VCaP (cell line): Measurements from ENCODE around the gene LGALSL.

Experiments used
- H3K27ac ChIP-seq: fragments of 450-650 bp; 2 replicates; pipeline ENCODE4 v1.5.1; 2017
- TF ChIP-seq, protein P1 (sequence below): fragments of 450-650 bp; conservative IDR thresholded peaks from 2 replicates; pipeline ENCODE4 v1.5.1; 2017; ENCODE audit warnings: mild to moderate bottlenecking, moderate library complexity

Gene LGALSL

DNA sequence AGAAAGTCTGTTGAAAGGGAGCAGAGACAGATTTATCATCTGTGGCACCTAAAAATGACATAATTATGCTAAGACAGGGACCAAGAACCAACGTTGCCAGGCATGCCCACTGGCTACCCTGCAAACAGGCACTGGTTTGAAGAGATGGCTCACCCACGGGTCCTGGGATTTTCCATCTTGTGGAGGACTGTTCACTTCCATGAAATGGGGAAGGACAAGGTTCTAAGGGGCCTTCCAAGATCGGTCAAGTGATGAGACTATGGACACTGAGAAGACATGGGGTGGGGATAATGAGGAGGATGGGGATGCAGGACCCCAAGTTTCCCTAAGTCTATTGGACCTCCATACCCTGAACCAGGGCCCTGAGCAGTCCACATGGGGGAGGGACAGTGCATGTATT lies 18.9 kb downstream of the LGALSL start:
- TF ChIP-seq, protein P1, sequence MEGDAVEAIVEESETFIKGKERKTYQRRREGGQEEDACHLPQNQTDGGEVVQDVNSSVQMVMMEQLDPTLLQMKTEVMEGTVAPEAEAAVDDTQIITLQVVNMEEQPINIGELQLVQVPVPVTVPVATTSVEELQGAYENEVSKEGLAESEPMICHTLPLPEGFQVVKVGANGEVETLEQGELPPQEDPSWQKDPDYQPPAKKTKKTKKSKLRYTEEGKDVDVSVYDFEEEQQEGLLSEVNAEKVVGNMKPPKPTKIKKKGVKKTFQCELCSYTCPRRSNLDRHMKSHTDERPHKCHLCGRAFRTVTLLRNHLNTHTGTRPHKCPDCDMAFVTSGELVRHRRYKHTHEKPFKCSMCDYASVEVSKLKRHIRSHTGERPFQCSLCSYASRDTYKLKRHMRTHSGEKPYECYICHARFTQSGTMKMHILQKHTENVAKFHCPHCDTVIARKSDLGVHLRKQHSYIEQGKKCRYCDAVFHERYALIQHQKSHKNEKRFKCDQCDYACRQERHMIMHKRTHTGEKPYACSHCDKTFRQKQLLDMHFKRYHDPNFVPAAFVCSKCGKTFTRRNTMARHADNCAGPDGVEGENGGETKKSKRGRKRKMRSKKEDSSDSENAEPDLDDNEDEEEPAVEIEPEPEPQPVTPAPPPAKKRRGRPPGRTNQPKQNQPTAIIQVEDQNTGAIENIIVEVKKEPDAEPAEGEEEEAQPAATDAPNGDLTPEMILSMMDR, result no peak

DNA sequence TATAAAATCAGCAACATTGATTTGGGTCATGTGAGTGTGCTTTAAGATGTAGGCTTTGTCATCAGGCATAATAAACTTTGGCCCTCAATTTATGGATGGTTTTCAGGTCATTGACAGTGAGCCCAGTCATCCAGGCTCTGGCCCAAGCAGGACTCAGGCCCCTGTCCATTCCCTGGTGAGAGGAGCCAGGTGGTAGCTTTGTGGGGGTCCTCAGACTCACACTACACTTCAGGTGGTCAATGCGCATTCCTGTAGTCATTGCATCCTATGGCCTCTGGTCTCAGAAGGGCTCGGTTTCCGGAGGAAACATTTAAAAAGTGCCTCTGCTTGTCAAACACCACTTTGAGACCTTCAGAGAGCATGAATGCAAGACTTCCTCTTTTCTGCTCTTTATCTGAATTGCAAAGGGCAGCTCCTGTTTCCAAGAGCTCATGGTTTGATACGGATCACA lies 20.2 kb downstream of the LGALSL start:
- no peak overlapping the region for H3K27ac ChIP-seq
- TF ChIP-seq, protein P1, result no peak

More for the DNA sequence above, 18.9 kb downstream of the LGALSL start:
- H3K27ac ChIP-seq, result no peak overlapping the region

DNA sequence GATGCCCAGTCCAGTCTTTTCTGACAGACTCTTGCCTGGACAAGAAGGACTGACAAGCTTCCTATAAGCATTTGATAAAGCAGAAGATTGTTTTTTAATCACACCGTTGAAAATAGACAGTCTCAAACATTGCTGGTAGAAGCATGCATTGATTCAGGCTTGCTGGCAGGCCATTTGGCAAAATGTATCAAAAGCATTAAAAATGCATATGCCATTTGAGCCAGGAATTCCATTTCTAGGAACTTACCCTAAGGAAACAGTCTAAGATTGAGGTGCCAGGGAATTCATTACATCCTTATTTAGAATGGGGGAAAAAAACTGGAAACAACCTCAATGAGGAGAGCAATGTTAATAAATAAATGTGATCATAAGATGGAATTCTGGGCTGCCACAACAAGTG lies 20.7 kb downstream of the LGALSL start:
- H3K27ac ChIP-seq, result no peak overlapping the region
- TF ChIP-seq, protein P1, result no peak

DNA sequence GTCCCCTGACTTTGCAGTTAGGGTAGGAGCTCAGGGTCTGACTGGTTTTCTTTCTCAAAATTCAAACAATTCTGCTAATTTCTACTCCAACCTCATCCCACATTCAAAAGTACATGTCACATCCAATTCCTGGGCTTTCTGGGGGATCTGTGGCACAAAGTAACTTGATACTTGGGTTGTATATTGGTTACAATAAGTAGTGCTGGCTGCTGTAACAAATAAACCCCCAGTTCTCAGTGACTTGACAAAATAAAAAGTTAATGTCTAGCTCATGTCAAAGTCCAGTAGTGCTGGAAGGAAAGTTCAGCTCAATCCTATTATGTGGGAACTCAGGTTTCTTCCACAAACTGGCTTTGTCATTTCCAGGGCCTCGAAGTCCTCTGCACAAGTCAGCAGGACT lies 23.1 kb downstream of the LGALSL start:
- TF ChIP-seq, protein P1, result no peak

DNA sequence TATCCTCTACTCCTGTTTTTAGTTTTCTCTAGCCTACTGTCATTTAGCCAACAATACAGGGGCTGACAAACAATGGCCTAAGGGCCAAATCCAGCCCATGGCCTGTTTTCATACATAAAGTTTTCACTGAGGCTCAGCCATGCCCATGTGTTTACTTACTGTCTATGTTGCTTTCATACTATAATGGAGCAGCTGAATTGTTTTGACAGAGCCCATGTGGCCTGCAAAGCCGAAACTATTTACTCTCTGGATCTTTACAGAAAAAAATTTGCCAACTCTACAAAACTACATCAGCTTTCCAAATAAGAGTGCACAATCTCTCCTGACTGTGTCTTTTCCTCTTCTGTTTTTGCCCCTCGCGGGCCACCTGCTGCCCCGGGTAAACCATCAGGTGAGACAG lies 24.0 kb downstream of the LGALSL start:
- no peak overlapping the region for H3K27ac ChIP-seq
- TF ChIP-seq, protein P1, result no peak

More for the DNA sequence above, 23.1 kb downstream of the LGALSL start:
- H3K27ac ChIP-seq, result no peak overlapping the region

DNA sequence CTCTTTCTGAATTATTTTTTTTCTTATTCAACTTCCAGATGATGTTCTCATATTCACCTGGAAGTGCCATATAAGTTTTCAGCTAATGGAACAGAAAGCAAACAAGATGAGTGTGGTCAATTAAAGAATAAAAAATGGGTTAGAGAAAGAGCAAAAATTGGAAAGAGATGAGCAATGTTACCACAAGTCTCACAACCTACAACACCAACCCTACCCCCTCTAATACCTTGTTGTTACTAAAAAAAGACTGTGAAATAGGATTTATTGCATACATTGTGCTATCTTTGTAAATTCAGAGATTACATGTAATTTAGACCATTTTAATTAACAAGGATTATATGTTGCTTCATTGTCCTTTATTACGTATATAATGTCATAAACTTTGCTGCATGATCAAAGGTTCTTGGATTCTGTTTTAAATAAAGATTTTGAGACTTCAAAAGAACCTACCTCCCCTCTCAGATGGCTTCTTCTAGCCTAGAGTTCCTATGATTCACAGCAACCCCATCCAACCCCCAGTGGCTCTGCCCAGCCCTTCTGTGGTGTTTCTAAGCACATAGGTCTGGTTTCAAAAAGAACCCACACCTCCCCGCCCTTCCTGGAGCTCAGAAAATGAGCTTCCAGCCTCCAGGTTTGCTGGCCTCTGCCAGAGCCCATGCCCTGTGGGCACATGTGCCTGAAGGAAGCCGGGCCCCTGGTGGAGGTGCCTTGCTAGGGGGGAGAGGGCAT lies 24.7 kb downstream of the LGALSL start:
- TF ChIP-seq, protein P1, result no peak
- H3K27ac ChIP-seq, result no peak overlapping the region

DNA sequence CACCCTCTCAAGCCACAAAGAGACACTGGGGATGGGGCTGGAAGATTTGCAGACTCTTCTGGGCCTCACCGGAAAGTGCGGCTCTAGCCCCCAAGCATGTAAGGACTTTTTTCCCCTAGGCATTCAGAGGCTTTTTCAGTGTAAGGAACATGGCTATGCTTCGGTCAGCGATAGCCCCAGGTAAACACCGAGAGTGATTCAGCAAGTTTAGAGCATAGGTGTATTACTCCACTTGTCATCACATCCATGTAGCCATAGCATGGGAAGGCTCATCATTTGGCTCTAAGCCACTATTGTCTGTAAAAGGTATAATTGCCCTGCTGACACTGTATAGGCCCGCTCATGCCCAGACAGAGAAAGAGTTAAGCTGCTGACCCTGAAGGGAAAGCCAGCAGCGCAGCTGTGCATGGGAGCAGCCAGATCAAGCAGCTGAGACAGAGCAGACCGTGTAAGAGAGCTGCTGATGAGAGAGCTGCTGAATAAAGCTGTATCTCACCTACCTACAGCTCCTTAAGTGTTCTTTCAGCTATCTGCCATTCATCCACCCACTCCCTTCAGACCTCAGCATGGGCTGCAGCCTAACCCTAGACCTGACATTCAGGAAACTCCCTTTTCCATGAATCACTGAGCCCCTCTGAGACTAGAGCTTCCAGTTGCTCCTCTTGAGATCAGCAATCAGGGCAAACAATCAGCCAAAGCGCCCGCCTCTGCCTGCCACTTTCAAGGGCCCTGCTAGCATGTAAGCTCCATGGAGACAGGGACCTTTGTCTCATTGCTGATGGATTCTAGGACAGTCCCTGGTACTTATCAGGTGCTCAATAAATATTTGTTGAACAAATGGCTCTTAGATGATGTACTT lies 25.5 kb downstream of the LGALSL start:
- TF ChIP-seq, protein P1, result no peak

More for the DNA sequence above, 25.5 kb downstream of the LGALSL start:
- H3K27ac ChIP-seq, result no peak overlapping the region
